NCI-H146 (cell line): Measurements from ENCODE around the gene CYP20A1.
"Not testable (repeated sequence)": the region's sequence is repeated elsewhere in the genome, so short reads cannot be mapped to it uniquely, and the experiment has no call there.

Experiments used
- DNase-seq: peaks from one replicate; lab custom pipeline; 2025; lab: John Stamatoyannopoulos, UW

CYP20A1 gene, protein sequence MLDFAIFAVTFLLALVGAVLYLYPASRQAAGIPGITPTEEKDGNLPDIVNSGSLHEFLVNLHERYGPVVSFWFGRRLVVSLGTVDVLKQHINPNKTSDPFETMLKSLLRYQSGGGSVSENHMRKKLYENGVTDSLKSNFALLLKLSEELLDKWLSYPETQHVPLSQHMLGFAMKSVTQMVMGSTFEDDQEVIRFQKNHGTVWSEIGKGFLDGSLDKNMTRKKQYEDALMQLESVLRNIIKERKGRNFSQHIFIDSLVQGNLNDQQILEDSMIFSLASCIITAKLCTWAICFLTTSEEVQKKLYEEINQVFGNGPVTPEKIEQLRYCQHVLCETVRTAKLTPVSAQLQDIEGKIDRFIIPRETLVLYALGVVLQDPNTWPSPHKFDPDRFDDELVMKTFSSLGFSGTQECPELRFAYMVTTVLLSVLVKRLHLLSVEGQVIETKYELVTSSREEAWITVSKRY

GRCh38 chr2:203238704-203239526, at the start of gene CYP20A1:
CYP20A1 (plus strand) TSS chr2:203239018; CDS start chr2:203239063, 45 bp downstream.
- peak; percentile 92 for DNase-seq

- DNase-seq, result not testable (repeated sequence)
Observed at GRCh38 chr2:203190547-203190946, 48.3 kb upstream of the CYP20A1 start.

- not testable (repeated sequence) for DNase-seq
Observed at GRCh38 chr2:203191026-203191425, 47.8 kb upstream of the CYP20A1 start.

DNA sequence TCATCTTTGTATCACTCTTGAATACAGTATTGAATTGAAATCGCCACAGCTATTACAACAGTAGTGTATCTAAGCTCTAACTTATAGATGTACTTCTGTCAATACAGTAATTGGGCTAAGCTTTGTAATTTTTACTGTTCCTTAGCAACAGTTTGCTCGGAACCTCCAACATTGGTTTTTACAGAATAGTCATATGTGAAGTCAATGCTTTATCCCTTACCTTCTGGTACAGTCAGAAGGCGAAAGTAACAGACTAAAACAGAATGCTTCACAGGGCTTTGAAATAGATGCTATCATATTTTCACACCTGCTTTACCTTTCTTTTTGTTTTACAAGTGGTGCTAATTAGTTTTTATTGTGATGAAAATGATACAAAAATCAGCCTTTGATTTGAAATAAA, 46.9 kb upstream of the CYP20A1 start:
- no peak for DNase-seq

- no peak for DNase-seq
Observed at GRCh38 chr2:203195331-203196036, 43.3 kb upstream of the CYP20A1 start.

GRCh38 chr2:203200866-203201265, 38.0 kb upstream of the CYP20A1 start:
- DNase-seq, result no peak

DNA sequence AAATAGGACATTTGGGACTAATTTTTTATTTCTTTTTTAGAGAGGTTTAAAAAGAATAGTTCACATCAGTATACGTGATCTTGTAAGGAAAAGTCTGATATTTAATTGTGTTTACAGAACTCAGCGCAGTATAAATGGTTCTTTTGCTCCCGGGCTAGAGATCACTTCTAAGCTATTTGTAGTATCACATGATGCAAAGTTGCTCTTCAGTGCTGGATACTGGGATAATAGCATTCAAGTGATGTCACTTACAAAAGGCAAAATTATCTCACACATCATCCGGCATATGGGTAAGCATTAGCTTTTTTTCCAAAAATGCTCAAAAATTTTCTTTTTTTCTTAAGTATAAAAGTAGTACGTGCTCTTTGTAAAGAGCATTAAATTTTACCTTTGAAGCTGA, 37.4 kb upstream of the CYP20A1 start:
- no peak for DNase-seq

DNA sequence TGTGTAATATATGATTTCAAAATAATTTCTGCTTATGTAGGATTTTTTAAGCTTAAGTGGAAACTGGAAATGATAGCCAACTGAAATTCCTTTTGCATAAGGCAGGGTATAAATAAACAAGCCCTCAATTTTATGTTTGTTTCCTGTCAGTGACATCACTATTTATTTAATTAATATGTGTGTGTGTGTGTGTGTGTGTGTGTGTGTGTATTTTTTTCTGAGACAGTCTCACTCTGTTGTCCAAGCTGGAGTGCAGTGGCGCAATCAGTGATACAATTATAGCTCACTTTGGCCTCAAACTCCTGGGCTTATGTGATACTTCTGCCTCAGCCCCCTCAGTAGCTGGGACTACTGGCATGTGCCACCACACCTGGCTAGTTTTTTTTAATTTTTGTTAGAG, 29.3 kb upstream of the CYP20A1 start:
- DNase-seq, result no peak

- peak; percentile 23 for DNase-seq
Observed at GRCh38 chr2:203225423-203226039, 13.3 kb upstream of the CYP20A1 start.

DNA sequence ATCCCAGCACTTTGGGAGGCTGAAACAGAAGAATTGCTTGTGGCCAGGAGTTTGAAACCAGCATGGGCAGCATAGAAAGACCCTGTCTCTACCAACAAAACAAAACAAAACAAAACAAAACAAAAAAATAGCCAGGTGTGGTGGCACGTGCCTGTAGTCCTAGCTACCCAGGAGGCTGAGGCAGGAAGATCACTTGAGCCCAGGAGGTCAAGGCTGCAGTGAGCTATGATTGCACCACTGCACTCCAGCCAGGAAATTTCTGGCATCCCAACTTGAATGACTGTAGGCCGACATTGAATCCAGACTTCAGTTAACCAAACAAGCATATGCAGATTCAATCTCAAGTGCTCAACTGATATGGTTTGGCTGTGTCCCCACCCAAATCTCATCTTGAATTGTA, 9.1 kb upstream of the CYP20A1 start:
- DNase-seq, result not testable (repeated sequence)

GRCh38 chr2:203237346-203238238, 1.2 kb upstream of the CYP20A1 start:
- DNase-seq, result peak; percentile 1

- peak; percentile 25 for DNase-seq
Observed at GRCh38 chr2:203238292-203238703, 520 bp upstream of the CYP20A1 start.

- no peak for DNase-seq
Observed at GRCh38 chr2:203240491-203240890, 1.7 kb downstream of the CYP20A1 start.

DNA sequence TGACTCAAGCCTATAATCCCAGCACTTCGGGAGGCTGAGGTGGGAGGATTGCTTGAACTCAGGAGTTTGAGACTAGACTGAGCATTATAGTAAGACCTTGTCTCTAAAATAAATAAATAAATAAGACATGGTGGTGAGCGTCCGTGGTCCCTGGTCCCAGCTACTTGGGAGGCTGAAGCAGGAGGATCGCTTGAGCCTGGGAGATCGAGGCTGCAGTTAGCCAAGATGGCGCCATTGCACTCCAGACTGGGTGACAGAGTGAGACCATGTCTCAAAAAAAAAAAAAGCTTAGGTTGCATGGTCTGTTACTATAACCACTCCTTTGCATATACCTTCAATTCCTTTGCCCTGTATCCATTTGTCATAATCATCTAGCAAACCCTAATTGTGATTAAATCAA, 3.7 kb downstream of the CYP20A1 start:
- DNase-seq, result no peak

DNA sequence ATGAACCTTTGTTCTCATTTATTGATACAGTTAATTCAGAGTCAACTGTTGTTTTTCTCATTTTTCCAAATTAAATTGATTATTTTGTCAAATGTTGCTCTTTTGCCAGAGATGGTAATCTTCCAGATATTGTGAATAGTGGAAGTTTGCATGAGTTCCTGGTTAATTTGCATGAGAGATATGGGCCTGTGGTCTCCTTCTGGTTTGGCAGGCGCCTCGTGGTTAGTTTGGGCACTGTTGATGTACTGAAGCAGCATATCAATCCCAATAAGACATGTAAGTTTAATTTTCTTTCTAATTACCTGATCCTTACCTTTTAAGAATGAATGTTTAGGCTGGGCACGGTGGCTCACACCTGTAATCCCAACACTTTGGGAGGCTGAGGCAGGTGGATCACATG, 7.8 kb downstream of the CYP20A1 start:
- DNase-seq, result no peak

- DNase-seq, result no peak
Observed at GRCh38 chr2:203252818-203253217, 14.0 kb downstream of the CYP20A1 start.

DNA sequence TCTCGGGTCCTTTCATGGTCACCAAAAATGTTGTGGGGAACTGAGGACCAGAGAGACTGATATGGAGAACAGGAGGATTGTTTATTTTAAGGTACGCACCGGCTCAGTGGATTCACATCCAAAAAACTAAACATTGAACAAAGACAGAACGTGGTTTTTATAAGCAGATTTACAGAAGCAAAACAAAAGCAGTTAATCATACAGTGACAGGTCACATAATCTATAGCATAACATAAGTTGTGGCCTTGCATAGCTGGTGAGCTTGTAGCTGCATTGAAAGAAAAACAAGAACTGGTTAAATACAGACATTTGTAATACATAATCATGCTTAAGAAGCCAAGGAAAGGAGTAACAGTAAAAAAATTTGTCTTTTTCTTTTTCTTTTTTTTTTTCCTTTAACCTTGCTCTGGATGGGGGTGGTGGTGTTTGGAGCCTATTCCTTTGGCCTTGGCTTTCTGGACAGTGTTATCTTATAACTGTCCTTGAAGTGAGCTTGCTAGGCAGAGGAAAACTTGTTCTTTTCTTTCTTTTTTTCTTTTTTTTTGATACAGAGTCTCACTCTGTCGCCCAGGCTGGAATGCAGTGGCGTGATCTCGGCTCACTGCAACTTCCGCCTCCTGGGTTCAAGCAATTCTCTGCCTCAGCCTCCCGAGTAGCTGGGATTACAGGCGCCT, 14.7 kb downstream of the CYP20A1 start:
- not testable (repeated sequence) for DNase-seq

DNA sequence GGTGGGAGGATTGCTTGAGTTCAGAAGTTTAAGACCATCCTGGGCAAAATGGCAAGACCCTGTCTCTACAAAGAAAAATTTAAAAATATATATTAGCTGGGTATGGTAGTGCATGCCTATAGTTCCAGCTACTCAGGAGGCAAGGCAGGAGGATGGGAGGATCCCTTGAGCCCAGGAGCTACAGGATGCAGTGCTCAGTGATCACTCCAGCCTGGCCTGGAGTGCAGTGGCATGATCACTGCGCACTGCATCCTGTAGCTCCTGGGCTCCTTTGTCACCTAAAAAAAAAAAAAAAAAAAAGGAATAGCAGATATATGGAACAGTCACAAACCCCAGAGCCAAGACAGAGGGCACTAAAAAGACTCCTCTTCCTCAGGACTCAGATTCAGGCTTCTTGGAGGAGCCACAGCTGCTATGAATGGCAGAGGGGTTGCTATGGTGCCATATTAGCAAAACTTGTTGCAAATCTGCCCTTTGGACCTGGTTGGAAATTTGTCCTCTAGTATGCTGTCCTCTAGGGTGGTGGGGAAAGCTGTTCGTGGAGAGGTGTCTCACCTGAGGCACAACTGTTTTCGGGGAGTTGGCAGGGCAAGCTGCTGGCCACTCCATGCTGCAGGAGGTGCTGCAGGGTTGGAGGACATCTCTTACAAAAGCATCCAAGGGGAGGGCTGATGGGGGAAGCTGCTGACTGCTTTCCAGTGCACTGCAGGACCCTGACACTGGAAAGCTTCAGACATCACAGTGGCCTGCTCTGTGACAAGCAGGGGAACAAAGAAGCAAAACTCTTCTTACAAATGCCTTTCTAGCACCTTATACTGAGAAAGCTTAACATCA, 22.7 kb downstream of the CYP20A1 start:
- DNase-seq, result no peak

DNA sequence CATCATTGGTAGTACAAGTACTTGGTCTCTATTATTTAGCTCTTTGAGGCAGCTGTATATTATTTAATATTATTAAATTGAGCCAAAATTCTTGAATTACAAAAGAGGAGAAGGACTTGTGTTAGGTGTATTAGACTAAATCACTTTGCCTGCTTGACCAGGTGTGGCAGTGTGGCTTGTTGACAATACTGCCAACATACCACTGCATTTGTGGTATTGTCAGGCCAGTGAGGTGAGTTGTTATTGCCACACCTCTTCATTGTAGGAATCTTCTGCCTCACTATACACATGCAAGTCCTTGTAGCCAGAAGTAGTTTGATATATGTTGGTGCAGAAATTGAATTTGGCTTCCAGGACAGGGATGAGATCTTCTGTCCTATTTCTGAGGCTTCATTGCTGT, 40.5 kb downstream of the CYP20A1 start:
- DNase-seq, result no peak
